K562 (cell line): ENCODE data around the gene MARCHF3. TPM values are rescaled to one million over a fixed set of nuclear protein-coding genes. Genes with fewer than 3 reads are reported as not detected.
A peak's percentile ranks its signal among the peaks of the same experiment; 100 is the strongest.

Source experiments
- ATAC-seq: fragments of 200-7000 bp; cut with Tn5 transposase; 3 replicates; pipeline ENCODE4 v1.9.1; 2020; ENCODE audit warnings: moderate library complexity
- BruUV-seq: library from RNA; stranded (reverse); fragments of 400-500 nt; replicated peaks from 2 replicates; lab custom pipeline; 2021; lab: Mats Ljungman, UMichigan
- CTCF ChIA-PET: fragments of 300-600 bp; formaldehyde crosslinking; extraction: SDS; loops from one replicate; lab custom pipeline; 2021; ENCODE audit warnings: low intra/inter-chr PET ratio; lab: Yijun Ruan, JAX
- POLR2A ChIA-PET: fragments of 300-600, 350-650 bp; sonication (Branson Sonifier 250); formaldehyde crosslinking; extraction: SDS; loops from one replicate; lab custom pipeline; 2021; ENCODE audit warnings: antibody characterized with exemption, inconsistent platforms; lab: Yijun Ruan, JAX
- DNase-seq, 4 experiments: peaks; one replicate each; pipeline versions ENCODE4 v3.0.0 to v3.0.0-alpha.2; 2011 to 2018; ENCODE audit warnings: low spot score in 3 of 4, mixed read lengths in 3 of 4; ENCODE audit errors: extremely low read depth in 1 of 4
- FAIRE-seq: peaks from 2 replicates; lab custom pipeline; 2011; peaks lifted over from hg19 to GRCh38; lab: Jason Lieb, UNC
- H2AFZ ChIP-seq: 2 replicates; pipeline ENCODE4 v1.6.0; 2011; ENCODE audit warnings: low read depth, low read length, control low read depth, inconsistent platforms
- H3K27ac ChIP-seq: fragments of 200-600 bp; 3 replicates; pipeline ENCODE4 v1.8.0; 2011; ENCODE audit warnings: low read depth, mild to moderate bottlenecking, control low read depth, inconsistent platforms, low read length, moderate library complexity, mixed read lengths; ENCODE audit errors: extremely low read depth
- H3K27me3 ChIP-seq, 2 experiments: fragments of 300-600 bp in 1 of 2; 2 replicates in 1 of 2; 3 replicates in 1 of 2; pipeline versions ENCODE4 v1.6.0 to v1.8.0; 2011; ENCODE audit warnings: inconsistent platforms in 2 of 2, low read length in 2 of 2, mild to moderate bottlenecking in 1 of 2, mixed read lengths in 1 of 2, moderate library complexity in 1 of 2; ENCODE audit not compliant: control insufficient read depth in 2 of 2, insufficient read depth in 2 of 2
- H3K36me3 ChIP-seq: fragments of 300-600 bp; 3 replicates; pipeline ENCODE4 v1.8.0; 2011; ENCODE audit warnings: mild to moderate bottlenecking, low read length, inconsistent platforms; ENCODE audit not compliant: control insufficient read depth, insufficient read depth
- H3K4me1 ChIP-seq, 2 experiments: fragments of 200-600 bp in 1 of 2; replicated peaks in 1 of 2; 2 replicates in 1 of 2; 3 replicates in 1 of 2; pipeline versions ENCODE4 v1.5.1 to v1.8.0; 2011; ENCODE audit warnings: inconsistent platforms in 2 of 2, low read length in 2 of 2, mild to moderate bottlenecking in 1 of 2, mixed read lengths in 1 of 2, moderate library complexity in 1 of 2; ENCODE audit not compliant: control insufficient read depth in 2 of 2, insufficient read depth in 2 of 2
- H3K4me2 ChIP-seq: 2 replicates; pipeline ENCODE4 v1.6.1; 2011; ENCODE audit warnings: low read length, control low read depth, inconsistent platforms, mixed read lengths; ENCODE audit not compliant: insufficient read depth
- H3K4me3 ChIP-seq: fragments of 200-600 bp; sonication (generic), shearing (Covaris generic); 2 replicates; pipeline ENCODE4 v1.5.1; 2016; ENCODE audit warnings: control low read depth, inconsistent platforms
- H3K79me2 ChIP-seq: fragments of 200-600 bp; 3 replicates; pipeline ENCODE4 v1.8.0; 2011; ENCODE audit warnings: low read length, inconsistent platforms; ENCODE audit not compliant: control insufficient read depth, insufficient read depth
- H3K9ac ChIP-seq, 2 experiments: 2 replicates each; pipeline versions ENCODE4 v1.6.0 to v1.6.1; 2011; ENCODE audit warnings: low read depth in 2 of 2, low read length in 2 of 2, control low read depth in 1 of 2, inconsistent platforms in 1 of 2, mild to moderate bottlenecking in 1 of 2, mixed read lengths in 1 of 2; ENCODE audit not compliant: insufficient read depth in 1 of 2
- H3K9me1 ChIP-seq: one replicate; pipeline ENCODE4 v1.6.0; 2011; ENCODE audit warnings: inconsistent platforms, mild to moderate bottlenecking, low read length, moderate library complexity; ENCODE audit not compliant: control insufficient read depth, insufficient read depth
- H3K9me3 ChIP-seq: replicated peaks from 2 replicates; pipeline ENCODE4 v1.5.1; 2011; ENCODE audit warnings: low read depth, low read length, inconsistent platforms; ENCODE audit not compliant: control insufficient read depth, insufficient read depth
- H4K20me1 ChIP-seq: replicated peaks from 2 replicates; pipeline ENCODE4 v1.6.1; 2011; ENCODE audit warnings: low read length, inconsistent platforms, mixed read lengths; ENCODE audit not compliant: control insufficient read depth, insufficient read depth
- ARID3B ChIP-seq: fragments of 250-450 bp; sonication (Bioruptor Pico); IDR thresholded peaks from 2 replicates; pipeline ENCODE4 v1.4.0; 2020; ENCODE audit warnings: borderline replicate concordance
- CGGBP1 ChIP-seq: fragments of 250-450 bp; sonication (Bioruptor Pico); IDR thresholded peaks from 2 replicates; pipeline ENCODE4 v1.9.0; 2021; ENCODE audit warnings: mild to moderate bottlenecking
- CREB1 ChIP-seq, 2 experiments: sonication (generic) in 1 of 2; formaldehyde crosslinking in 1 of 2; IDR thresholded peaks; 2 replicates each; pipeline versions ENCODE4 v1.6.1 to v1.8.0; 2012 to 2022; ENCODE audit warnings: inconsistent platforms in 1 of 2, mild to moderate bottlenecking in 1 of 2, missing genetic modification reagents in 1 of 2, moderate library complexity in 1 of 2
- E2F3 ChIP-seq: fragments of 250-450 bp; sonication (Bioruptor Pico); IDR thresholded peaks from 2 replicates; pipeline ENCODE4 v1.4.0; 2020; ENCODE audit warnings: mild to moderate bottlenecking
- HES1 ChIP-seq: fragments of 450-650 bp; IDR thresholded peaks from 2 replicates; pipeline ENCODE4 v1.6.1; 2016; ENCODE audit warnings: low read depth, mild to moderate bottlenecking, moderate library complexity
- HIVEP1 ChIP-seq: fragments of 250-450 bp; sonication (Bioruptor Pico); IDR thresholded peaks from 2 replicates; pipeline ENCODE4 v1.4.0; 2020; ENCODE audit warnings: mild to moderate bottlenecking
- KDM1A ChIP-seq, 2 experiments: fragments of 450-650 bp; IDR thresholded peaks; 2 replicates each; pipeline ENCODE4 v1.6.1; 2016; ENCODE audit warnings: mild to moderate bottlenecking in 2 of 2
- KLF16 ChIP-seq: IDR thresholded peaks from 2 replicates; pipeline ENCODE4 v1.6.1; 2016; ENCODE audit warnings: antibody characterized with exemption
- MECOM ChIP-seq: fragments of 250-450 bp; sonication (Bioruptor Pico); IDR thresholded peaks from 2 replicates; pipeline ENCODE4 v1.8.0; 2022; ENCODE audit warnings: inconsistent platforms
- MTA2 ChIP-seq: fragments of 450-650 bp; IDR thresholded peaks from 2 replicates; pipeline ENCODE4 v1.6.1; 2016; ENCODE audit warnings: low read depth
- NFIC ChIP-seq: fragments of 450-650 bp; IDR thresholded peaks from 2 replicates; pipeline ENCODE4 v1.6.1; 2017; ENCODE audit warnings: mild to moderate bottlenecking, inconsistent platforms
- SMARCA4 ChIP-seq: fragments of 450-650 bp; IDR thresholded peaks from 2 replicates; pipeline ENCODE4 v1.6.1; 2016
- STAT6 ChIP-seq: sonication (generic); formaldehyde crosslinking; IDR thresholded peaks from 2 replicates; pipeline ENCODE4 v1.8.1; 2023; ENCODE audit warnings: mild to moderate bottlenecking, missing genetic modification reagents
- TAF7 ChIP-seq: fragments of 450-650 bp; IDR thresholded peaks from 2 replicates; pipeline ENCODE4 v1.6.1; 2016; ENCODE audit warnings: missing genetic modification characterization, missing compliant biosample characterization
- ZBED1 ChIP-seq: IDR thresholded peaks from 2 replicates; pipeline ENCODE4 v1.6.1; 2014
- ZNF121 ChIP-seq: sonication (generic); formaldehyde crosslinking; conservative IDR thresholded peaks from 2 replicates; pipeline ENCODE4 v1.8.0; 2022; ENCODE audit warnings: missing genetic modification reagents
- ZNF395 ChIP-seq: fragments of 200-800 bp; sonication (Bioruptor generic); IDR thresholded peaks from 2 replicates; pipeline ENCODE4 v1.6.1; 2017; ENCODE audit warnings: missing genetic modification characterization, missing compliant biosample characterization
- ZNF695 ChIP-seq: fragments of 450-650 bp; formaldehyde crosslinking; IDR thresholded peaks from 2 replicates; pipeline ENCODE4 v1.4.0; 2020; ENCODE audit warnings: mild to moderate bottlenecking, moderate library complexity
- WGBS: fragments of 100-300 bp; shearing (Covaris generic); methylation state at CpG from one replicate; pipeline ENCODE4 v1.1.6; 2016; ENCODE audit warnings: low coverage, mixed read lengths; ENCODE audit not compliant: insufficient coverage; ENCODE audit errors: missing lambda C conversion rate; 5-methylcytosine and 5-hydroxymethylcytosine counted together
- in situ Hi-C: fragments of 300-500 bp; cut with MboI; formaldehyde crosslinking; loops from 4 replicates; pipeline ENCODE4 v1.15.0; 2018; ENCODE audit warnings: inconsistent platforms, mixed read lengths
- intact Hi-C: fragments of 100-400 bp; cut with micrococcal nuclease; formaldehyde crosslinking; loops from 2 replicates; pipeline ENCODE4 v1.14.2; 2022
- polyA plus RNA-seq, 8 experiments: library from polyadenylated mRNA; depleted of rRNA in 4 of 8; stranded (reverse) in 5 of 8; unstranded in 3 of 8; fragments of >200 nt; fragmentation: Nextera tagmentation in 2 of 8; fragmentation: Illumina TruSeq in 1 of 8; extraction: Ambion mirVana in 2 of 8; extraction: Trizol in 1 of 8; gene quantifications; 2 replicates each; pipeline versions ENCODE4 v1.2.1 to v1.2.3, GENCODE V29; 2011 to 2014; ENCODE audit warnings: inconsistent platforms in 1 of 8, missing spikeins in 1 of 8
- total RNA-seq, 7 experiments: library from RNA; depleted of rRNA in 6 of 7; stranded (reverse); fragments of >200 nt in 6 of 7; fragmentation: Illumina TruSeq in 2 of 7; extraction: Trizol in 2 of 7; gene quantifications; 2 replicates each; pipeline versions ENCODE4 v1.2.1 to v1.2.3, GENCODE V29; 2011 to 2021; ENCODE audit warnings: low replicate concordance in 1 of 7

MARCHF3 gene
- total and polyA plus RNA-seq, 9 of the 15 experiments (the other 6 are each of a cell fraction or from before 2014, with no cell fraction given) = 5.6 to 37.4 (median 16.5) TPM

- no TSS peak for BruUV-seq
- ChIA-PET POLR2A (no interaction called here), CTCF (no interaction called here)
- Histone ChIP-seq H2AFZ (peak overlapping the region; percentile 51; the same call in 1 of the 2 replicates), H3K4me2 (peak overlapping the region; percentile 7; the same call in 1 of the 2 replicates), H3K36me3 (no peaks in the 10 kb centered on the region), H3K79me2 (no peaks in the 10 kb centered on the region), H3K9me3 (no peaks in the 10 kb centered on the region), H4K20me1 (no peaks in the 10 kb centered on the region), H3K27me3 (no peaks in the 10 kb centered on the region), H3K9me1 (peaks cover 6% of the 10 kb centered on the region), H3K4me1 (peaks cover 13 to 31% of the 10 kb centered on the region in 2 experiments; a peak in 4 of 5 replicates), H3K4me3 (no peak overlapping the region), H3K9ac (peak overlapping the region in 1 of 2 experiments; percentile 14; a peak in 1 of 4 replicates), H3K27ac (peak overlapping the region; percentile 33; the same call in 2 of the 3 replicates)
- intact Hi-C loops (loop anchor here (5.0 kb wide), 4 partner anchors 125 to 465 kb away; no protein-coding TSS in a partner anchor), in situ Hi-C loops (no loop called here)
- ATAC-seq (peak; percentile 76), DNase-seq (peak; percentile 59 to 75 (median 68)), FAIRE-seq (peak; percentile 75)
- WGBS = 8% methylated on average over 4 of the region's 4 CpGs
- TF ChIP-seq E2F3 = no peak
- TF ChIP-seq NFIC = peak; percentile 71
- TF ChIP-seq SMARCA4 = 0 out of 2 replicates have a peak, but pooled peaks have one; percentile 35
- TF ChIP-seq CGGBP1 (CRISPR knock-in tag) = no peak
- peak; percentile 71; the same call in 1 of the 2 replicates for TF ChIP-seq KLF16
- TF ChIP-seq MECOM = no peak
- TF ChIP-seq TAF7 (tag) = no peak
- TF ChIP-seq ZNF121 (CRISPR knock-in tag) = no peak
- TF ChIP-seq ZBED1 = no peak
- peak; percentile 66 for TF ChIP-seq MTA2
- TF ChIP-seq ZNF395 (CRISPR knock-in tag) = peak; percentile 43; the same call in 1 of the 2 replicates
- no peak for TF ChIP-seq ARID3B (CRISPR knock-in tag)
- no peak for TF ChIP-seq STAT6 (CRISPR knock-in tag)
- no peak for TF ChIP-seq ZNF695 (CRISPR knock-in tag)
- TF ChIP-seq HIVEP1 (CRISPR knock-in tag) = no peak
- 0 out of 2 replicates have a peak, but pooled peaks have one; percentile 13 for TF ChIP-seq CREB1 (IDR thresholded peaks at IDR 0.05)
- no peak for TF ChIP-seq CREB1 (CRISPR knock-in tag; IDR thresholded peaks at IDR 0.05)
- peak in 1 of 2 experiments; percentile 35; a peak in 1 of 4 replicates for TF ChIP-seq KDM1A (IDR thresholded peaks at IDR 0.05)
- no peak for TF ChIP-seq HES1
Measured at GRCh38 chr5:126847456-126847820, 182.9 kb downstream of the MARCHF3 start.
